Epithelial cell of esophagus (primary cell): Measurements from ENCODE around the gene ODAD3.
A peak's percentile ranks its signal among the peaks of the same experiment; 100 is the strongest.

Experiments
- DNase-seq: peaks from one replicate; pipeline ENCODE4 v3.0.0; 2010; ENCODE audit warnings: low read depth
- H3K4me3 ChIP-seq: 2 replicates; pipeline ENCODE4 v1.5.1; 2011; ENCODE audit warnings: mild to moderate bottlenecking, low read length, control low read depth
- TF ChIP-seq, protein P1 (sequence below): IDR thresholded peaks from 2 replicates; pipeline ENCODE4 v1.5.1; 2011; ENCODE audit warnings: low read depth, mild to moderate bottlenecking, low read length, control low read depth, inconsistent platforms; ENCODE audit not compliant: insufficient read depth; ENCODE audit errors: missing control alignments

Gene ODAD3

GRCh38 chr19:11435057-11435832 lies at the start of gene ODAD3, which contains the start of gene PRKCSH:
Gene ODAD3 (minus strand): TSS chr19:11435121. CDS start chr19:11435016, 105 bp downstream.
Gene PRKCSH (plus strand): TSS chr19:11435635. CDS start chr19:11436118, 483 bp downstream.
- peak within 1 kb of the TSS; percentile 99 for H3K4me3 ChIP-seq
- TF ChIP-seq, protein P1, sequence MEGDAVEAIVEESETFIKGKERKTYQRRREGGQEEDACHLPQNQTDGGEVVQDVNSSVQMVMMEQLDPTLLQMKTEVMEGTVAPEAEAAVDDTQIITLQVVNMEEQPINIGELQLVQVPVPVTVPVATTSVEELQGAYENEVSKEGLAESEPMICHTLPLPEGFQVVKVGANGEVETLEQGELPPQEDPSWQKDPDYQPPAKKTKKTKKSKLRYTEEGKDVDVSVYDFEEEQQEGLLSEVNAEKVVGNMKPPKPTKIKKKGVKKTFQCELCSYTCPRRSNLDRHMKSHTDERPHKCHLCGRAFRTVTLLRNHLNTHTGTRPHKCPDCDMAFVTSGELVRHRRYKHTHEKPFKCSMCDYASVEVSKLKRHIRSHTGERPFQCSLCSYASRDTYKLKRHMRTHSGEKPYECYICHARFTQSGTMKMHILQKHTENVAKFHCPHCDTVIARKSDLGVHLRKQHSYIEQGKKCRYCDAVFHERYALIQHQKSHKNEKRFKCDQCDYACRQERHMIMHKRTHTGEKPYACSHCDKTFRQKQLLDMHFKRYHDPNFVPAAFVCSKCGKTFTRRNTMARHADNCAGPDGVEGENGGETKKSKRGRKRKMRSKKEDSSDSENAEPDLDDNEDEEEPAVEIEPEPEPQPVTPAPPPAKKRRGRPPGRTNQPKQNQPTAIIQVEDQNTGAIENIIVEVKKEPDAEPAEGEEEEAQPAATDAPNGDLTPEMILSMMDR = peak; percentile 83
- DNase-seq = peak; percentile 99

DNA sequence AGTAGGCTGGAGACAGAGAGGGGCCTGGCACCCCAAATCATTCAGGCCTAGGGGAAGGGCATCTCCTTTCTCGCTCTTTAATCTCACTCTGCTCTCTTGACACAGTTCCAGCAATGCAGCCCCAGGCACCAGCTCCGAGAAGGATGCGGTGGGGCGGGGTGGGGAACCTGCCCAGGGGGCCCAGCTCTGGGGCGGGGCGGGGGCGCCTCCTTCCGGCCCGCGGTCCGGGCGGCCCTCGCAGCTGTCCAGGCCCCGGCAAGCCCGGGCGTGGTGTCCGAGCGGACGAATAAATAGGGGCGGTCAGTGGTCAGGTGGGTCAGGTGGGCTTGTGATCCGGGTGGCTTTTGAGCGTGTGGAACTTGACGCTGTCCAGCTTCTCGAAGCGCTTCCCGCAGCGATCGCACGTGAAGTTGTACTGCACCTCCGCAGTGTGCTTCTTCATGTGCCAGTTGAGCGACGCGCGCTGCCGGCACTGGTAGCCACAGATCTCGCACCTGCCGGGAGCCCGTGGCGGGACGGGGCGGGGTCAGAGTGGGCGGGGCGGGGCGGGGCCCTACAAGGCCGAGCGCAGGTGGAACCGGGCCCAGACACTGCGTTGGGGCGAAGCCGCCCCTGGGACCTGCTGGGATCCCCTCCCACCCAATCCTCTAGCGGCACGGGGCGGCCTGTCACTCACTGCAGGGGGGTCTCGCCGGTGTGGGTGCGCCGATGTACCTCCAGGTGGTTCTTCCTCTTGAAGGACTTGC lies 48.6 kb upstream of the ODAD3 start:
- TF ChIP-seq, protein P1 = no peak
- H3K4me3 ChIP-seq = no peak overlapping the region
- DNase-seq = no peak

DNA sequence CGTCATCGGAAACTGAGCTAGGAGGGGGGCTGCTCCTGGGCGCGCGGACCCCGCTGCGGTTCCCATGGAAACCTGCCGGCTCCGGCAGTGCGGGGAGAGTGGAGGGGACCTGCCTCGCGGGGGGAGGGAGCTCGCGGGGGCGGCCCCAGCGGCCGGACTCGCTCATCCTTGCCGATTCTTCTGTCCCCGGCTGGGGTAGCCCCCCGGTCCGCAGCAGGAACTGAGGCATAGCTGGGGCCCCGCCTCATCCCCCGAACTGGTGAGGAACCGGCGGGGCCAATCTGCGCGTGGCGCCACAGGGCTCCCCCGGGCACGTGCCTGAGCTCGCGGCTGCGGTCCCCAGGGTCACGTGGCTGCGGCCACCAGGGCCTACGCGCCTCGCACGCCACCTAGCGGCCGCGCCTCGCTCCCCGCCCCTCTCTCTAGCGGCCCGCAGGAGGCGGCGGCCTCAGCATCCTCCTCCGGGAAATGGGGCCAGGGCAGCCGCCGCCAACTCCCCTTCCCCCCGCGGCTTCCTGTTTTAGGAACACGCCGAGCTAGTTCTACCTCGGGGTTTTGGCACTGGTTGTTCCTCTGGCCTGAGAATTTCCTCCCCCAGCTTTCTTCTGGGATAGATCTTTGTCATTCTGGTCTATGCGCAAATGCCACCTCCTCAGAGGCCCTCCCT lies 47.6 kb upstream of the ODAD3 start:
- TF ChIP-seq, protein P1 = peak; percentile 51
- peak; percentile 76 for DNase-seq
- peak overlapping the region; percentile 5 for H3K4me3 ChIP-seq

DNA sequence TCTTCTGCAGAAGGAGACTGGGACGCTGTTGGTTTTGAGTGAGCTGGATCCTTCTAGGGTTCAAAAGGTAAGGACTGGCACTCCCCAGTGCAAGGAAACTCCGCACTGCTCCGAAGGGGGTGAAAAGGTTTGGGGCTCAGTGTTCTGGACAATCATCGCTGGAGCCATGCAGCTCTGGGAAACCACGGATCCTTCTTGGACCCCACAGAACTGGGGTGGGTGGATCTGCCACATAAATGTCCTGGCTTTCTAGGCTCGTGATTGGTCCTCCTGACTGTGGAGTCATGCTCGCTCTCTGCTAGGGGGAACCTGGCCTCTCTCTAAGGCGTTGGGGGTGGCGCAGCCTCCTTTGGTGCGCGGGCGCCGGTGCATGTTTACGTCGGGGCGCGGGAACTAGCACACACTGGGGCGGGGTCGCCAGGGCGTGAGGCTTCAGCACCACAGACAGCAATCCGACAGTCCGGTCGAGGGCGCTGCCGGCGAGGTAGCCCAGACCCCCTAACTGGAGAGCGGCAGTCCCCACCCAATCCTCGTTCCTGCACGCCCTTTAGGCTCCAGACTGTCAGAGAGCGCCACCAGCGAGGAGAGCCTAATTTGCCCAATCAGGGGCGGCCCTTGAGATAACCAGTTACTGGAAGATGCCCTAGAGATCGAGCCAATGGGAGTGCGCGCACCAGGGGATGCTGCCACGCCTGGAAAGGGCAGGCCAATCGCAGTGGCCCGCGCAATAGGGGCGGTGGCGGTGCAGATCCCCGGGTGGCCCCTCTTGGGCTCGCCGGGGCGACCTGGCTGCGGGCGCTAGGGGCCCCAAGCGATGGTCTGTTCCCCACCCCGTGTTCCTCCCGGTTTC lies 46.8 kb upstream of the ODAD3 start:
- peak overlapping the region; percentile 5 for H3K4me3 ChIP-seq
- peak; percentile 86 for DNase-seq
- TF ChIP-seq, protein P1 = no peak

- TF ChIP-seq, protein P1 = no peak
- H3K4me3 ChIP-seq = no peak within 1 kb of the TSS
- no peak for DNase-seq
Measured at GRCh38 chr19:11480715-11481533, 46.0 kb upstream of the ODAD3 start, which contains the start of gene ELAVL3. Gene ELAVL3 (minus strand): TSS chr19:11481046. CDS start chr19:11480608, 438 bp downstream.
